Hepatocyte (in vitro differentiated cells): ENCODE measurements around the gene COPS7A.

Experiments
- CTCF ChIP-seq: fragments of 200-600 bp; sonication (generic); IDR thresholded peaks from 2 replicates; pipeline ENCODE4 v1.5.1; 2016; ENCODE audit warnings: antibody characterized with exemption, mild to moderate bottlenecking; ENCODE audit not compliant: poor library complexity
- EZH2 ChIP-seq: fragments of 200-600 bp; sonication (generic); IDR thresholded peaks from 2 replicates; pipeline ENCODE4 v1.6.1; 2016; ENCODE audit warnings: antibody characterized with exemption, mild to moderate bottlenecking, borderline replicate concordance
- EZH2phosphoT487 ChIP-seq: fragments of 200-600 bp; sonication (generic); IDR thresholded peaks from one replicate; pipeline ENCODE4 v1.6.1; 2018; ENCODE audit warnings: antibody characterized with exemption, mild to moderate bottlenecking, low read depth, moderate library complexity; ENCODE audit not compliant: unreplicated experiment, severe bottlenecking

GRCh38 chr12:6734506-6735387 is 10.9 kb downstream of the COPS7A start:
- TF ChIP-seq CTCF = no peak
- TF ChIP-seq EZH2phosphoT487 = no peak
- no peak for TF ChIP-seq EZH2
